CD4-positive, alpha-beta T cell treated with Interleukin-15 for 4 hours (primary cell): ENCODE results near the gene ISCA1.
A peak's percentile ranks its signal among the peaks of the same experiment; 100 is the strongest.

Experiments used
- DNase-seq: peaks from one replicate; pipeline ENCODE4 v3.0.0-alpha.2; 2020; ENCODE audit warnings: low spot score

The ISCA1 gene

DNA sequence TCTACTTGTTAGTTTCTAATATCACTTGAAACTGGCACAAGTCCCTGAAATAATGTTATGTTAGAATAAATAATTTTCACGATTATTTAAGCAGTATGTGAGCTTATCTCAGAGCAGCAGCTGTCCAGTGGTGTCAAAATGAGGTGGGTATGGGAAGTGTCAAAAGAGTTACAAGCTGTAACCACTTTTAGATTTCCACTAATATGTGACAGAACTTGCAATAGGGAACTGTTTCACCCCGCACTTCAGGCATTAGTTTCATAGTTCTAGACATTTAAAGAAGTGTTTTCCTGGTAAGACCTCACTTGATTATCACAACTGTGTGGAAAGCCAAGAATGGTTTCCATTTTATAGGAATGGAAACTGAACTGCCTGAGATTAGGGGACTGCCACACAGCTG is 2.9 kb upstream of the ISCA1 start:
- DNase-seq, result no peak

DNA sequence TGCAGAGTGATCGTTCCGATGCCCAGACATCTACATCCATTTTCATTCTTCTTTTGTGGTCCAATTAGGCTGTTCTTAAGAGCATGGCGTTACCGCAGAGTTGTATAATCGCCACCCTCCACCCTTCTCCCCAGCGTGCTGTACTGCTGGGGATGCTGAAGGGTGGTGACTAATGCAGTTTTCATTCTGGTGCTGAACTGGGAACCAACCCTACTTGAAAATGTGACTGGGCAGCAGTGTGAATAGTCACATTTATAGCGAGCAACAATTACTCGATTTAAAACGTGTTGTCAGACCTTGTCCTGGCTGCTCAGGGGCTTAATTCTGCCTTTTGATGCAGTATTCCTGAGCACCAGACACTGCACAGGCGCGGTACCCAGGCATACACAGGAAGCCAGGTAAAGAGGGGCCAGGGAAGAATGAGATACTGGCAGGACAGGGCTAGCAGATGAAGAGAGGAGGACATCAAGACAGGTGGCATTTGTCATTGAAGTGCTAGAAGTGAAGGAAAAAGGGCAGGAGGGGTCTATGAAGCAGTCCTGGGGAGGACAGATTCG is 719 bp upstream of the ISCA1 start:
- DNase-seq, result no peak

DNA sequence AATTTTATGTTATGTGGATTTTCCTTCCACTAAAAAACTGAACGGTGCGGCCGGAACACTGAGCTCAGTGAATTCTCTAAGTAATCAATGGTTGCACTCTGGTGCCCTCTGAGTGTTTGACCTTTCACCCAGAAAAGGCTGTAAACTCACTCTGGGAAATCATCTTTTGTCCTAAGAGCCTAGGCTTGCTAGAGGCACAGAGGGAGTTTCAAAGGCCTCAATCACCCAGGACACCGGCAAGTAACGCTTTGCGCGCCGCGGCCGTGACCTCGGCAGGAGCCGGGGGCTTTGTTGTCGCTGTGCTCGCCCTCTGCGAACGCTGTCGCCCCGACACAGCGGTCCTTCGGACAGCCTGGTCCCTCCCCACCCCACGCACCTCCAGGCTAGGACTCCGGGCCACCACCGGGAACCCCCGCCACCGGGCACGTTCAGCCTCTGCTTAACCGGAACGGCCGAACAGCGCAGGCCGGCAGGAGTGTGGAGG is 703 bp downstream of the ISCA1 start:
- DNase-seq, result peak; percentile 2

DNA sequence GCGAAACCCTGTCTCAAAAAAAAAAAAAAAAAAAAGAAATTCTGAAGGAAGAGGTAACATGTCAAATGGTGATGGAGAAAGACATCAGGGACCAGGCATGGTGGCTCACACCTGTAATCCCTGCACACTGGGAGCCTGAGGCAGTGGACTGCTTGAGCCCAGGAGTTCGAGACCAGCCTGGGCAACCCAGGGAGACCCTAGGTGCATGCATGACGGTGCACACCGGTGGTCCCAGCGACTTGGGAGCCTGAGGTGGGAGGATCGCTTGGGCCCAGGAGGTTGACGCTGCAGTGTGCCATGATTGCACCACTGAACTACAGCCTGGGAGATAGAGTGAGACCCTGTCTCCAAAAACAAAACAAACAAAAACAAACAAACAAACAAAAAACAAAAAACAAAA is 1.8 kb downstream of the ISCA1 start:
- DNase-seq, result no peak

DNA sequence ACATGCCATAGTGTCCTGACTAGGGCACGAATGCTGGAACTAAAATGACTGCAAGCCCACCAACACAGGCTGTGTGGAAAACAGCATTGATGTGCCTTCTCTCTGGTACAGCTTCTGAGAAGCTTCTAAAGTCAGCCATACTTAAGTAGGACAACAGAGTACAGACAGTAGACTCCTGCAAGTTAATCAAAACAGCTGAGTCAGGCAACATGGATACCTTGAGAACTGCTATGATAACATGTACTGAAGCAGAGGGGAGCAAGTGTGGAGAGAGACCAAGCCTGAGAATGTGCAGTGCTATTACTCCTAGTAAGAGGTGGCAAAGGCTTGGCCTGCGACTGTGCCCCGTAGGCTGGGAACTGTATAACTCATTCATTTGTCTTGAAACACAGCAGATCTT is 2.5 kb downstream of the ISCA1 start:
- DNase-seq, result no peak

DNA sequence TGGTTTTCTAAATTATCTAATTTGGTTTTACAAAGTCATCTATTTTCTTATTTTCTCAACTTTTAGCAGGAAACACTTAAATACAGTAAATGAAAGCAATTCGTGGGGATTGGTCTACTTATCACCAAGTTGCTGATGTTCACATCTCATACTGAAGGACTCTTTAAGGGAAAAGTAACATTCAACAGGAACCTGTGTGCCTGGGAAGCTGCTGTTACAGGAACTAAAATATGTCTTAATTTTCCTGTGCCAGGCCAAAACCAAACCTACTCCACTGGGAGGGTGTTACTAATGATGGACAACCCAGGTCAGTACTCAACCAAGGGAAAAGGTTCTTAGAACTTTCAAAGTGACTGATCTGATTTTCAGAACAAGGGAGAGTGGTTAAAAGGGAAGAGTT is 5.3 kb downstream of the ISCA1 start:
- DNase-seq, result no peak

DNA sequence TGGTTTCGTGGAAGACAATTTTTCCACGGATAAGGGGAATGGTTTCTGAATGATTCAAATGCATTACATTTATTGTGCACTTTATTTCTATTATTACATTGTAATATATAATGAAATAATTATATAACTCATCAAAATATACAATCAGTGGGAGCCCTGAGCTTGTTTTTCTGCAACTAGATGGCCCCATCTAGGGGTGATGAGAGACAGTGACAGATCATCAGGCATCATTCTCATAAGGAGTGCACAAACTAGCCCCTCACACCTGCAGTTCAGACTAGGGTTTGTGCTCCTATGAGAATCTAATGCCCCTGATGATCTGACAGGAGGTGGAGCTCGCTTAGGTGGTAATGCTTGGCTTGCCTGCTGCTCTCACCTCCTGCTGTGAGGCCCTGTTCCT is 6.4 kb downstream of the ISCA1 start:
- no peak for DNase-seq

DNA sequence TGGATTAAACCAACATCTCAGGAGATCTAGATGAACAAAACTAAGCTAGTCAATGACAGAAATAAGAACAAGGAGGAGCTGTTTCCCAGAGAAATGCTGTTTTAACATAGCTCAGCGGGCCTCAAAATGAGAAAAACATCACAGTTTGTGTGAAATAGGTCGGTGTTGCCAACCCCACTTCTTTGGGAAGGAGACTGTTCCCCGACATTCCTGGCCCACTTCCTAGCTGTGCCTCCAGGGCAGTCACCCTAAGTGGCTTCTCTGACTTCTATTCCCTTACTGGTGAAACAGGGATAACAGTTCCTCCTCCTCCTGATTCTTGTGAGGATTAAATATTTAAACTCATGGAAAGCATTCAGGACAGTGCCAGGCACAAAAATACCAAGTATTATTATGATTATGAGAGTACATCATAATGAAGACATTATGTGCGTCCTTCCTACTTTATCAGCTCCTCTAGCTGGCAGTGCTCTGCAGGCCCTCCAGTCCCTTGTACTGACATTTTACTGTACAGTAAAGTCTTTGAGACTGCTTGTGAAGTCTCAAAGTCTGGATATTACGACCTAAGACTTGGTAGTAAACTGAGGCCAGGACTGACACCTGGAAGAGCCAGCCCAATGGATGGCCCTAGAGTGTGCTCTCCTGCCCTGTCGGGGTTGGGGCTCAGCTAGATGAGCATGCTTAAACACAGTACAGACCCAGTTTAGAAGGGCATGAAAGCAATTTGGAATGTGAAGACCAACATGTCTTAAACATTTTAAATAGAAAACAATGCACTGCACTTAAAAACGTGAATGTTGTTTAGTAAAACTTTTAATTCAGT is 7.3 kb downstream of the ISCA1 start:
- no peak for DNase-seq

DNA sequence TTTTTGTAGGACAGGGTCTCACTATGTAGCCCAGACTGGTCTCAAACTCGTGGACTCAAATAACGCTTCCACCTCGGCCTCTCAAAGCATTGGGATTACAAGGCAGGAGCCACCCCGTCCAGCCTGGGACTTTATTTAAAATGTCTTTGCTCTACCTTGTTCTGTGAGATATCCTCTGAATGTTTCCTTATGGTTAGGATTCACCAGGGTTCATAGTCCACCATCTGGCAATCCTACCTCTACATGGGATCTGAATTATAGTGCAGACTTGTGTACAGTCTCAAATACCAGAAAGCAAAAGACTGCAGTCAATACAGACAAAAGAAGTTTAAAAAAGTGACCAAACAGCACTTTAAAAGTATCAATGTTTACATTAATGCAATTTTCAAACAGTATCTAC is 10.1 kb downstream of the ISCA1 start:
- DNase-seq, result no peak

DNA sequence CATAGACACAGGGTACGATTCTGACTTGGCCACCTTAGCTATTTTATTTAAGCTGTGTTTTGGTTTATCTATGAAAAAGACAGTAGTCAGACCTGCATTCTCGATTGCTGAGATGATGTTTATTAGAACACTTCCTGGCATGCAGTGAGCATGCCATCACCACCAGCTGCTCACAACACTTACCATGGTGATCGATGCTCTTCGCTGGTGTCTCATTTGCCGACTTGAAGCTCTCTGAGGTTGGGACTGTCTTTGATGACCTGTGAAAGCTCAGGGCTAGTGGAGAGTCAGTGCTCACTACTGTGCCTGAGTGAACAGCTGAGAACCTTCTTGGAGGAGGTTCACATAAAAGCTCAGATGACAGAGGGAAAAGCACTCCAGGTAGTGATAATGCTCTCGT is 18.5 kb downstream of the ISCA1 start:
- DNase-seq, result no peak

DNA sequence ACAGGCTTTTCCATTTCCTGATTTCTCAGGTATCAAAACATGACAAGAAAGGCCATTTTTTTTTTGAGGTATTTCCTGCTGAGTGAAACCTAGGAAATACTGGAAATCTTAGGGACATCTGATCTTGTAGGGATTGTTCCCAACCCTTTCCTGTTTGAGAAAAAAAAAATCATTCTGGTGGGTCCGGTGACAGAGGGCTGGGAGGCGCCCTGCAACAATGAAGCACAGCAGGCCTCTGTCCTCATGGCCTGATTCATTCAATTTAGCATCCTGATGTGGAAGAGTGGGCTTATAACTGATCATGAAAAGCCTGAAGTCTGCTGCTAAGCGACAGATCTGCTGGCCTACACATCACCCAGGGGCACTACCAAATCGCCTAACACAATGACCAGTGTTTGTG is 19.8 kb downstream of the ISCA1 start:
- DNase-seq, result no peak

DNA sequence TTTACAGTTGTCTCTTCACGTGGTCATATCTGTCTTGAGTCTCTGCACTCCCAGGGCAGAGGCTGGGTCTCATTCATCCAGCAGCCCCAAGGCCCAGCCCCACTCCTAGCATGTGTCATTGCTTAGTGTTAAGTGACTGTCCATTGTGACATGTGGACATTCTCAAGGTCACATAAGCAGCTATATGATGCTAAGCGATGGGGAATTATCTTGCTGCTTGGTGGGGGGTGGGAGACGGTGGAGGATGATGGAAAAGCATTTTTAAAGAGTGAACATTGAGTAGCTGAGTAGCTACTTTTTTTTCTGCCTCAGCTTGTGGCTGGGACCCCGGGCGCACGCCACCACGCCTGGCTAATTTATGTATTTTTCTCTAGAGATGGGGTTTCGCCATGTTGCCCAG is 22.8 kb downstream of the ISCA1 start, which contains the start of gene C9orf153:
Gene C9orf153, minus strand, starts transcription at position 101 of the 400 bp plus-strand sequence. CDS start 30,054 bp downstream, outside the sequence.
- no peak for DNase-seq

DNA sequence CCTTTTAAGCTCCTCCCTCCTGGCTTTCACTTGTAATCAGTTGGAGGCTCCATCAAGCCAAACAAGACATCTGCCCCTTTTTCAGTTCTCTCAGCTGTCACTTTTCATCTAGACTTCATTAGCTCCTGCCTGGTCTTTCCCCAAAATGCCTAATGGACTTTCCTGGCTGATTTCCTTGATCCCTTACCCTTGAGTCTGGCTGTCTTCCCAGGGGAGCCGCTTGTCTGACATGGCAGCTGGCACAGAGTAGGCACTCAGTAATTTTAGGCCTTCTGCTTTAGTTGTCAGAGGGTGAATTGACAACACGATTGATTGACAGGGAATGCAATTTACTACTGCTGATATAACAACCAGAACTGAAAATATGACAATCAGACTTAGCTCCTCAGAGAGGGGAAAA is 24.9 kb downstream of the ISCA1 start:
- DNase-seq, result no peak

DNA sequence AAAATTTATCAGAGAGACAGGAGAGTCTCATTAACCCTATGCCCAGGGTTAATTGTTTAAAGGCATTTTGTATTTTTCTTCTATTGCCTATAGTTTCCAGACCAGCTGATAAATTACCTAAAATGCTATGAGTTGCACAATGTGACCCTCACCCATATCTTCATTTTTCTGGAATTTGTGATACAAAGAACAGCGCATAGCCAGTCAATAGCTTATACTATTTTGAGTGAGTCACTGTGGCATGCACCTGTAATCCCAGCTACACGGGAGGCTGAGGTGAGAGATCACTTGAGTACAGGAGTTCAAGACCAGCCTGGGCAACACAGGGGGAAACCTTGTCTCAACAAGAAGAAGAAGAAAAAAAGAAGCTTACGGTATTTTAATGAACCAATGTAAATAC is 25.7 kb downstream of the ISCA1 start:
- DNase-seq, result no peak

DNA sequence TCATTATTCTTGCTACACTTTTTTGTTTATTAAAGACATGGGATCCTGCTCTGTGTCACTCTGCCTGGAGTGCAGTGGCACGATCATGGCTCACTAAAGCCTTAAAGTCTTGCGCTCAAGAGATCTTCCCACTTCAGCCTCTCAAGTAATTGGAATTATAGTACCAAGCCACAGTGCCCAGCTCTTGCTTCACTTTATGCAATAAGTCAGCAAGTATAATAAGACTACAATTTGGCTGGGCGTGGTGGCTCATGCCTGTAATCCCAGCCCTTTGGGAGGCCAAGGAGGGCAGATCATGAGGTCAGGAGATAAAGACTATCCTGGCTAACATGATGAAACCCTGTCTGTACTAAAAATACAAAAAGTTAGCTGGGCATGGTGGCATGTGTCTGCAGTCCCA is 28.8 kb downstream of the ISCA1 start:
- DNase-seq, result no peak

DNA sequence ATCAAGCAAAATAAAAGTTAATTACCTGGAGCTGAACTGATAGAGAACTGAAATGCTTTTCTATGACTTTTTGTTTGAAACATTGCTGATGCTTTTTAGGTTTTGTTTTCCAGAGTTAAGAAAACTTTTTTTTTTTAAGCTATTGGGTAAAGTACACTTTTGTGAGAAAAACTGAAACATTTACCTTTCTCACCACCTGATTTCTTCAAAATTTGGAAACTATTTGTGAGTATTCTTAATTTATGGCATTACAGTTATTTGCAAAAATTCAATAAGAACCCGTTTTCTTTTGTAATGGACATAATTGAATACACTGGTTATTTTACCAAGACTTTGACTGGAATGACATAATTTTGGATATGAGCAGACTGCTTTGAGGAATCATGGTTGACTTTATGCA is 29.5 kb downstream of the ISCA1 start:
- no peak for DNase-seq

DNA sequence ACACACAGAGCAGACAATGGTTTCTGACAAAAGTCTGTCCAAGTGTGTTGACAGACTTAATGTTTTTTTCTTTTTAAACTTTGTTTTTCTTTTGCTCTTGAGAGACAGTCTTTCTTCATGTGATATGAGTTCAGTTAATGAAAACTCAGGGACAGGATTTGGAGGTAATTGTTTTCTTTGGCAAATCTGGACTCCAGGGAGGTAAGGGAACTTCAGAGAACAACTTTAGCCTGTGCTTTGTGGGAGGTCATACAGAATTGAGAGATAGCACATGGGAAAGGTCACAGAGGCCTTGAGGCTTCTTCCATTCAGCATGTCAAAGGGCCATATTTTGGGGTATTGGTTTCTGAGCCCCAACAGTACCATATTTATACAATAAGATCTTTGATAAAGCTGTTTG is 32.2 kb downstream of the ISCA1 start:
- DNase-seq, result no peak

DNA sequence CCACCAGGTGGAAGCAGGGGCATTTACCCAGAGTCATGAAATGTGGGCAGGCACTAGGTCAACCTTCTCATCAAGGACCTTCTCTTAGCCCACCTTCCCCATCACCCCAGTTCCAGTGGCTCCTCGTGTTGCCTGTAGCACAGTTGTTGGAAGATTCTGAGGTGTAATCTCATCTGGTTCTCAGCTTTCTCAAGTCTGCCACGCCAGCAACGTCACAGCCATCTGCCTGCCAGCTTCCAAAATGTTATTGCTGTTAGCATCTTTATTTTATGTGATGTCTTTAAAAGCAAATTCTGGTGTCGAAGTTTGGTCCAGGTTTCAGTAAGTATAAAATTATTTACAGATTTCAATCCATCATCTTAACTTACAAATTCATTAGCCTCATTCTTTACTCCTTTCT is 33.6 kb downstream of the ISCA1 start:
- no peak for DNase-seq

DNA sequence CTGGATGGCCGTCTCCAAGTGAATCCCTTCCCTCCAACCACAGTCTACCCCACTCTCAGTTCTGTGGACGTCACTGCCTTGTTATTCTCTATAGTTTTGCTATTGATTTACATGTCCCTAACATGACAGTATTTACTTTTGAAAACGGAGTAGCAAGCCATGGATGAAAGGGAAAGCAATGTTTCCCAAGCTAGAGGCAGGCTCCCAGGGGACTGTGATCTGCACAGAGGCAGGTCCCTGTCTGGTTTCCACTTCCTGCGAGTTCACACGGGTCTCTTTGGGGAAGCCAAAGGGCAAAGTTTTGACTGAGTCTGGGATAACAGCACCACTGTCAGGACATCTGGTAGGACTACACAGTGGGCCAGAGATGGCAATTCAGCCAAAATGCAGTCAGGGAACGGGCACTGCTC is 35.6 kb downstream of the ISCA1 start:
- no peak for DNase-seq

DNA sequence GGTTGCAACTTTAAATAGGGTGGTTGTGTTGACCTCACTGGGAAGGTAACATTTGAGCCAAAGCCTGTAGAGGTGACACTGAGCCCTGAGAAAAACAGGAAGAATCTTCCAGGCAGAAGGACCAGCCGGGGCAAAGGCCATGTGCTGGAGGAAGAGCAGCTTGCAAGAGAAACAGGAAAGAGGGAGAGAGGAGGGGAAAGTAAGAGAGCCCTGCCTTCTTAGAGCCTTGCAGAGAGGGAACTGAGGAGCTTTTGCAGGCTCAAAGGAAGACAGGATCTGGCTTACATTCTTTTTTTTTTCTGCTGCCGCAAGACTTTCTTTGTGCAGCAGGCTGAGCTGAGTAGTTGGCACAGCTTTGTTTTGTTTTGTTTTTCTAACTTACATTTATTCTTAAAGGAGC is 40.3 kb downstream of the ISCA1 start:
- DNase-seq, result no peak

DNA sequence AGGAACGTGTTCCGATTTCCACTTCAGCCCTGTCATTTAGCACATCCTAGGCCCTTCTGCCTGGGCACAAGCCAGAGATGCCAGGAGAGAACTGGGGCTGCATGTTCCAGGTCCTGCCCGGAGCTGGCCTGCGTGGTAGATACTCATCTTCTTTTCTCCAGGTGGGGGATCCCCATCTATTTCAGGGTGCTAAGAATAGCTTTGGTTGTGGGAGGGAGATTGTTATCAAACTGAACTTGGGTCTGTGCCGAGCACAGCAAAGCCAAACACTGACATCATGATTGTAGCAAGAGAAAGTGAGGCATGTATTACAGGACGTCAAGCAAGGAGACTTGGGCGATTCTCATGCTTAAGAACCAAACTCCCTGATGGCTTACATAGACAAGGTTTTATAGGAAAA is 41.1 kb downstream of the ISCA1 start:
- DNase-seq, result no peak

DNA sequence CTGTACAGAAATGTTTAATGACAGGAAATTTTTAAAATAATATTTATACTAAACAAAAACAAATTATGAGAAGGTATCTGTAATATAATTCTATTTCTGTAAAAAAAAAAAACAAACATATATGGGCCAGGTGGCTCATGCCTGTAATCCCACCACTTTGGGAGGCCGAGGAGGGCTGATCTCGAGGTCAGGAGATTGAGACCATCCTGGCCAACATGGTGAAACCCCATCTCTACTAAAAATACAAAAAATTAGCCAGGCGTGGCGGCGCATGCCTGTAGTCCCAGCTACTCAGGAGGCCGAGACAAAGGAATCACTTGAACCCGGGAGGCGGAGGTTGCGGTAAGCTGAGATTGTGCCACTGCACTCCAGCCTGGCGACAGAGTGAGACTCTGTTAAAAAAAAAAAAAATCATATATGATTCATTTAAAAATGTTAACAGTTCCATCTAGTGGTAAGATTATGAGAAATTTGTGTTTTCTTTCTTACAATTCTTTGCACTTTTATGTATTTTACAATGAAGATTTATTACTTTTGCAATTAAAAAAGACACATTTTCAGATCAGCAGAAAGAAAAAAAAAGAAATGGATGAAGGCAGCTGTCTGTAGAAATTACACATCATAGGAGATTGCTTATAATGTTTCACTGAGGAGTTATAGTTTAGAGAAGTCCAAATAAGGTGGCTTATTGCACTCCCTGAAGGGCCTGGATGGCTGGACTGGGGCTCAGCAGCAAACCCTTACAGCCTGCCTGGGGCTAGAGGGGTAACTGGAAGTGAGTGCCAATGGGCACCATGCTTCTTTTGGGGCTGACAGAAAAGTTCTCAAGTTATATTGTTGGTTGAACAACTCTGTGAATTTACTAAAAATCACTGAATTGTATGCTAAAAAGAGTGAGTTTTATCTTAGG is 43.2 kb downstream of the ISCA1 start:
- no peak for DNase-seq

DNA sequence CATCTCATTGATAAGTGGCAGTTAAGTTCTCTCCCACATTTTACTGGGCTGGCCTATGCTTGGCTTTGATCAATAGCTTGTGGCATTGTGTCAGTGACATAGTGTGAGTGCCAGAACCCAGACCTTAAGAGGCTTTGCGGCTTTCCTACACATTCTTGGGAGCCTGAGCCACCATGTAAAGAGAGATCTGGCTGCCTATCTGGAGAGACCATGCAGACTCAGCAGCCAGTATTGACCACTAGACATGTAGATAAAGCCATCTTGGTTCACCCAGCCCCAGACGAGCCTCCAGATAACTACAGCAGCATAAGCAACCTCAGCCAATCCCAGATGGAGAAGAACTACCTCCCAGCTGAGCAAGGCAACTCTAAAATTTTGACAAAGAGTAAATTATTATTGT is 51.5 kb downstream of the ISCA1 start:
- no peak for DNase-seq
